ENCODE results near the gene CIRBP.
"Not testable (repeated sequence)": the region's sequence is repeated elsewhere in the genome, so short reads cannot be mapped to it uniquely, and the experiment has no call there.

Gene CIRBP

DNA sequence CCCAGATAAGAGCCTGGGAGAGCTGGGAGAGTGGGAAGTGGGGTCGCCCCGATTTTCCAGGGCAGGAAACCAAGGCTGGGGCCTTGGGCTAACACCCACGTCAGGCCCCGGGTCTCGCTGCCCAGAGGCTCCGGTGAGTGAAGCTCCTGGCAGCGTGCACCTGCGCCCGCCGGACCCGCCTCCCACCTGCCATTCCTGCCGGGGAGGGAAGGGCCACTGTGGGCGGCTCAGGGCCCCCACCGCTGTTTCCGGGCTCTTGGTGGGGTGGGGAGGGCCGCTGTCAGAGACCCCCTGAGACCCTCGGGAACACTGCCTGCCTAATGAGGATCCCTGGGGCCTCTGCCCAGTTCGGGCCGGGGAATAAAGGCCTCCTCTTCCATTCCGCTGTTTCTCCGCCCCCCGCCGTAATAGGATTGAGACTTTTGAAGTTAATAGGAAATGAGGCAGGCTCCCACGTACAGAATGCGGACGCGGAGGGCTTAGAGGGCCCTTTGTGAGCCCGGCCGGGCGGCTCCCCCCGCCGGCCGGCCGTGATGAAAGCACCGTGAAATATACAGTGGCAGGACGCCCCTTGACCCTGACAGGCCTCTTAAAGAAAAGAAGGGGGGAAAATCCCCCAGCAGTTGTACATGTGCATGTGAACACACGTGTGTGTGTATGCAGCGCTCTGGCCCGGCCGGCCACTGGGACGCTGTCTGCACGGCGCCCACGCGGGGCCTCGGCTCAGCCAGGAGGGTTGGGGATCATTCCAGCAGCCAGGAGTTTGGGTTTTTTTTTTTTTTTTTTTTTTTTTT is 49.7 kb downstream of the CIRBP start:
- H4K8ac ChIP-seq (ENCODE audit: low read depth, low read length), result no peak overlapping the region
- H3K4me2 ChIP-seq (ENCODE audit: low read length), result no peak overlapping the region
- H3K23ac ChIP-seq (ENCODE audit: low read length), result no peak overlapping the region
- H3K4ac ChIP-seq (ENCODE audit: low read depth, low read length), result no peak overlapping the region
- no peaks in the 10 kb centered on the region for H3K79me2 ChIP-seq (ENCODE audit: control insufficient read depth, insufficient read depth, low read length)
- no peak for DNase-seq
- no peak overlapping the region for H2BK120ac ChIP-seq (ENCODE audit: low read depth, low read length)
- no peak overlapping the region for H3K18ac ChIP-seq (ENCODE audit: low read length)
- no peak overlapping the region for H2BK5ac ChIP-seq (ENCODE audit: low read length)
- no peak overlapping the region for H2BK15ac ChIP-seq (replicated peaks; ENCODE audit: low read depth)
- H4K5ac ChIP-seq (ENCODE audit: low read length), result no peak overlapping the region
- no peaks in the 10 kb centered on the region for H3K79me1 ChIP-seq (ENCODE audit: low read length)
- H2AK5ac ChIP-seq (ENCODE audit: low read length), result no peak overlapping the region
- no peaks in the 10 kb centered on the region for H3K4me1 ChIP-seq (ENCODE audit: control insufficient read depth, low read depth, low read length)
- H3K4me3 ChIP-seq (ENCODE audit: low read length), result no peak overlapping the region
- no peaks in the 10 kb centered on the region for H3K36me3 ChIP-seq (ENCODE audit: control insufficient read depth, insufficient read depth, low read length)
- H3K27me3 ChIP-seq (ENCODE audit: insufficient read depth, low read length, poor library complexity), result no peaks in the 10 kb centered on the region
- H3K9ac ChIP-seq (ENCODE audit: low read length), result no peak overlapping the region
- H3K27ac ChIP-seq (ENCODE audit: low read depth, low read length), result no peak overlapping the region
- no peak overlapping the region for H3K56ac ChIP-seq (ENCODE audit: low read length)
- WGBS (ENCODE audit: extremely low coverage, insufficient coverage, low lambda C conversion rate), result no CpG with 5 or more reads among the region's 46 CpGs

GRCh38 chr19:1320282-1320650 is 51.1 kb downstream of the CIRBP start:
- not testable (repeated sequence) for H3K4me1 ChIP-seq (ENCODE audit: control insufficient read depth, low read depth, low read length); H2BK120ac ChIP-seq (ENCODE audit: low read depth, low read length); H3K79me1 ChIP-seq (ENCODE audit: low read length); H3K23ac ChIP-seq (ENCODE audit: low read length); H4K5ac ChIP-seq (ENCODE audit: low read length); H3K18ac ChIP-seq (ENCODE audit: low read length); H3K4me3 ChIP-seq (ENCODE audit: low read length); H2BK15ac ChIP-seq (replicated peaks; ENCODE audit: low read depth); DNase-seq; H4K8ac ChIP-seq (ENCODE audit: low read depth, low read length); H3K4ac ChIP-seq (ENCODE audit: low read depth, low read length); H3K27ac ChIP-seq (ENCODE audit: low read depth, low read length); H3K4me2 ChIP-seq (ENCODE audit: low read length); H2BK5ac ChIP-seq (ENCODE audit: low read length); H3K56ac ChIP-seq (ENCODE audit: low read length); H3K36me3 ChIP-seq (ENCODE audit: control insufficient read depth, insufficient read depth, low read length); H2AK5ac ChIP-seq (ENCODE audit: low read length); H3K9ac ChIP-seq (ENCODE audit: low read length); H3K27me3 ChIP-seq (ENCODE audit: insufficient read depth, low read length, poor library complexity); H3K79me2 ChIP-seq (ENCODE audit: control insufficient read depth, insufficient read depth, low read length)
- WGBS (ENCODE audit: extremely low coverage, insufficient coverage, low lambda C conversion rate), result no CpG with 5 or more reads among the region's 3 CpGs

GRCh38 chr19:1321539-1321938 is 52.4 kb downstream of the CIRBP start:
- no peak overlapping the region for H2BK5ac ChIP-seq (ENCODE audit: low read length)
- no peak overlapping the region for H3K56ac ChIP-seq (ENCODE audit: low read length)
- no peak overlapping the region for H2BK15ac ChIP-seq (replicated peaks; ENCODE audit: low read depth)
- no peak for DNase-seq
- H4K5ac ChIP-seq (ENCODE audit: low read length), result no peak overlapping the region
- H3K9ac ChIP-seq (ENCODE audit: low read length), result no peak overlapping the region
- no peak overlapping the region for H3K4me2 ChIP-seq (ENCODE audit: low read length)
- no CpG with 5 or more reads among the region's 9 CpGs for WGBS (ENCODE audit: extremely low coverage, insufficient coverage, low lambda C conversion rate)
- H3K23ac ChIP-seq (ENCODE audit: low read length), result no peak overlapping the region
- no peak overlapping the region for H4K8ac ChIP-seq (ENCODE audit: low read depth, low read length)
- no peak overlapping the region for H2AK5ac ChIP-seq (ENCODE audit: low read length)
- H3K4me1 ChIP-seq (ENCODE audit: control insufficient read depth, low read depth, low read length), result no peaks in the 10 kb centered on the region
- H3K27me3 ChIP-seq (ENCODE audit: insufficient read depth, low read length, poor library complexity), result no peaks in the 10 kb centered on the region
- H2BK120ac ChIP-seq (ENCODE audit: low read depth, low read length), result no peak overlapping the region
- no peaks in the 10 kb centered on the region for H3K36me3 ChIP-seq (ENCODE audit: control insufficient read depth, insufficient read depth, low read length)
- no peaks in the 10 kb centered on the region for H3K79me1 ChIP-seq (ENCODE audit: low read length)
- no peak overlapping the region for H3K27ac ChIP-seq (ENCODE audit: low read depth, low read length)
- H3K18ac ChIP-seq (ENCODE audit: low read length), result no peak overlapping the region
- H3K4me3 ChIP-seq (ENCODE audit: low read length), result no peak overlapping the region
- H3K79me2 ChIP-seq (ENCODE audit: control insufficient read depth, insufficient read depth, low read length), result no peaks in the 10 kb centered on the region
- H3K4ac ChIP-seq (ENCODE audit: low read depth, low read length), result no peak overlapping the region

GRCh38 chr19:1322198-1322981 is 53.3 kb downstream of the CIRBP start:
- H3K56ac ChIP-seq (ENCODE audit: low read length), result no peak overlapping the region
- no peak overlapping the region for H4K8ac ChIP-seq (ENCODE audit: low read depth, low read length)
- H3K27me3 ChIP-seq (ENCODE audit: insufficient read depth, low read length, poor library complexity), result no peaks in the 10 kb centered on the region
- no peak overlapping the region for H3K9ac ChIP-seq (ENCODE audit: low read length)
- no peaks in the 10 kb centered on the region for H3K36me3 ChIP-seq (ENCODE audit: control insufficient read depth, insufficient read depth, low read length)
- no peaks in the 10 kb centered on the region for H3K79me1 ChIP-seq (ENCODE audit: low read length)
- H3K4me2 ChIP-seq (ENCODE audit: low read length), result no peak overlapping the region
- no peak overlapping the region for H3K27ac ChIP-seq (ENCODE audit: low read depth, low read length)
- no peaks in the 10 kb centered on the region for H3K79me2 ChIP-seq (ENCODE audit: control insufficient read depth, insufficient read depth, low read length)
- no peak overlapping the region for H2BK120ac ChIP-seq (ENCODE audit: low read depth, low read length)
- H3K4me1 ChIP-seq (ENCODE audit: control insufficient read depth, low read depth, low read length), result no peaks in the 10 kb centered on the region
- no CpG with 5 or more reads among the region's 16 CpGs for WGBS (ENCODE audit: extremely low coverage, insufficient coverage, low lambda C conversion rate)
- H4K5ac ChIP-seq (ENCODE audit: low read length), result no peak overlapping the region
- H3K4me3 ChIP-seq (ENCODE audit: low read length), result no peak overlapping the region
- no peak overlapping the region for H3K18ac ChIP-seq (ENCODE audit: low read length)
- no peak overlapping the region for H2BK15ac ChIP-seq (replicated peaks; ENCODE audit: low read depth)
- no peak for DNase-seq
- no peak overlapping the region for H3K23ac ChIP-seq (ENCODE audit: low read length)
- no peak overlapping the region for H3K4ac ChIP-seq (ENCODE audit: low read depth, low read length)
- H2AK5ac ChIP-seq (ENCODE audit: low read length), result no peak overlapping the region
- no peak overlapping the region for H2BK5ac ChIP-seq (ENCODE audit: low read length)

DNA sequence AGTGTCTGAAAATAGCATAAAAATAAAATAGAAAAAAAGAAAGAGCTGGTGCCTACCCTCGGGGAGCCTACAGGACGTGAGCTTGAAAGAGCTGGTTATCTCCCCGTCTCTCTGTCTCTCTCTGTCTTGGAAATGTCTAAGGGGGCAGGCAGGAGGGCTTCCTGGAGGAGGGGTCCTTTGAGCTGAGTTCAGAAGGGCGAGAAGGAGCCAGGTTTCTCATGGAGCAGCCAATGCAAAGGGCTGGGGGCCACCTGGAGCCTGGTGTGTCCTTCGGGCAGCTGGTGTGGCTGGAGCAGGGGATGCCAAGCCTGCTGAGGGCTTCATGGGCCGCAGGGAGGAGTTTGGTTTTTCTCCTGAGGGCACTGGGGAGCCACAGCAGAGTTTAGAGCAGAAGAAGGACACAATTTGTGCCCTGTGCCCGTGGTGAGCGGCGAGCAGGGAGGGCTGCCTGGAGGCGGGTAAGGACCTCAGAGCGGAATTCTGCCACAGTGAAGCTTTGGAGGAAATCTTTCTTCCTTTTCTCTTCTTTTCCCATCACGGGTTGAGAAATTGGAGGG is 55.2 kb downstream of the CIRBP start:
- Histone ChIP-seq H3K23ac (ENCODE audit: low read length) (no peak overlapping the region), H3K79me2 (ENCODE audit: control insufficient read depth, insufficient read depth, low read length) (no peaks in the 10 kb centered on the region), H2BK15ac (replicated peaks; ENCODE audit: low read depth) (no peak overlapping the region), H3K79me1 (ENCODE audit: low read length) (no peaks in the 10 kb centered on the region), H3K9ac (ENCODE audit: low read length) (no peak overlapping the region), H3K36me3 (ENCODE audit: control insufficient read depth, insufficient read depth, low read length) (no peaks in the 10 kb centered on the region), H3K4ac (ENCODE audit: low read depth, low read length) (no peak overlapping the region), H2BK120ac (ENCODE audit: low read depth, low read length) (no peak overlapping the region), H2AK5ac (ENCODE audit: low read length) (no peak overlapping the region), H3K27ac (ENCODE audit: low read depth, low read length) (no peak overlapping the region), H3K4me2 (ENCODE audit: low read length) (no peak overlapping the region), H3K27me3 (ENCODE audit: insufficient read depth, low read length, poor library complexity) (no peaks in the 10 kb centered on the region), H3K4me3 (ENCODE audit: low read length) (no peak overlapping the region), H3K18ac (ENCODE audit: low read length) (no peak overlapping the region), H4K5ac (ENCODE audit: low read length) (no peak overlapping the region), H4K8ac (ENCODE audit: low read depth, low read length) (no peak overlapping the region), H2BK5ac (ENCODE audit: low read length) (no peak overlapping the region), H3K4me1 (ENCODE audit: control insufficient read depth, low read depth, low read length) (no peaks in the 10 kb centered on the region), H3K56ac (ENCODE audit: low read length) (no peak overlapping the region)
- no peak for DNase-seq
- WGBS (ENCODE audit: extremely low coverage, insufficient coverage, low lambda C conversion rate), result no CpG with 5 or more reads among the region's 12 CpGs
